ENCODE results near the gene TP53INP2. TPM values are rescaled to one million over a fixed set of nuclear protein-coding genes. Genes with fewer than 3 reads are reported as not detected.

The TP53INP2 gene
- total and polyA plus RNA-seq, 2 of the 13 experiments (the other 11 are each of a cell fraction or from before 2014, with no cell fraction given): 5.2 to 18.8 TPM

- TF ChIP-seq THAP11 (CRISPR knock-in tag; IDR thresholded peaks at IDR 0.05) (no peak), SIN3B (IDR thresholded peaks at IDR 0.05; ENCODE audit: low read length) (no peak), NCOA1 (CRISPR knock-in tag; IDR thresholded peaks at IDR 0.05) (peak; percentile 30; the same call in 1 of the 2 replicates), GZF1 (CRISPR knock-in tag; IDR thresholded peaks at IDR 0.05) (peak; percentile 83; the same call in 1 of the 2 replicates), ONECUT2 (CRISPR knock-in tag; IDR thresholded peaks at IDR 0.05) (no peak), ZBTB39 (CRISPR knock-in tag; IDR thresholded peaks at IDR 0.05) (no peak; the same call in 1 of the 2 replicates), E2F2 (CRISPR knock-in tag; IDR thresholded peaks at IDR 0.05; ENCODE audit: borderline replicate concordance) (no peak), LRRFIP1 (CRISPR knock-in tag; conservative IDR thresholded peaks at IDR 0.05) (no peak), CREB3 (CRISPR knock-in tag; IDR thresholded peaks at IDR 0.05) (no peak), ZNF432 (CRISPR knock-in tag; IDR thresholded peaks at IDR 0.05; ENCODE audit: borderline replicate concordance) (no peak), ZNF30 (CRISPR knock-in tag; IDR thresholded peaks at IDR 0.05) (no peak), REL (CRISPR knock-in tag; conservative IDR thresholded peaks at IDR 0.05) (0 out of 2 replicates have a peak, but pooled peaks have one; percentile 52), ZBED4 (CRISPR knock-in tag; IDR thresholded peaks at IDR 0.05; ENCODE audit: borderline replicate concordance) (peak; percentile 99), AGO2 (optimal IDR thresholded peaks at IDR 0.05; ENCODE audit: low read depth, low read length) (no peak), ZC3H13 (CRISPR knock-in tag; IDR thresholded peaks at IDR 0.05) (no peak), ELK4 (CRISPR knock-in tag; IDR thresholded peaks at IDR 0.05; ENCODE audit: borderline replicate concordance) (no peak), U2AF1 (optimal IDR thresholded peaks at IDR 0.05; ENCODE audit: low read depth, low read length) (peak; percentile 70)
Observed at GRCh38 chr20:34703424-34704176, 544 bp upstream of the TP53INP2 start (continued).
